Activated naive CD4-positive, alpha-beta T cell treated with Interleukin-2 at 50 U/mL for 16 hours (primary cell): Measurements from ENCODE around the gene C14orf119.

ENCODE experiments used
- DNase-seq: peaks from one replicate; pipeline ENCODE4 v3.0.0-alpha.2; 2020

C14orf119 gene

DNA sequence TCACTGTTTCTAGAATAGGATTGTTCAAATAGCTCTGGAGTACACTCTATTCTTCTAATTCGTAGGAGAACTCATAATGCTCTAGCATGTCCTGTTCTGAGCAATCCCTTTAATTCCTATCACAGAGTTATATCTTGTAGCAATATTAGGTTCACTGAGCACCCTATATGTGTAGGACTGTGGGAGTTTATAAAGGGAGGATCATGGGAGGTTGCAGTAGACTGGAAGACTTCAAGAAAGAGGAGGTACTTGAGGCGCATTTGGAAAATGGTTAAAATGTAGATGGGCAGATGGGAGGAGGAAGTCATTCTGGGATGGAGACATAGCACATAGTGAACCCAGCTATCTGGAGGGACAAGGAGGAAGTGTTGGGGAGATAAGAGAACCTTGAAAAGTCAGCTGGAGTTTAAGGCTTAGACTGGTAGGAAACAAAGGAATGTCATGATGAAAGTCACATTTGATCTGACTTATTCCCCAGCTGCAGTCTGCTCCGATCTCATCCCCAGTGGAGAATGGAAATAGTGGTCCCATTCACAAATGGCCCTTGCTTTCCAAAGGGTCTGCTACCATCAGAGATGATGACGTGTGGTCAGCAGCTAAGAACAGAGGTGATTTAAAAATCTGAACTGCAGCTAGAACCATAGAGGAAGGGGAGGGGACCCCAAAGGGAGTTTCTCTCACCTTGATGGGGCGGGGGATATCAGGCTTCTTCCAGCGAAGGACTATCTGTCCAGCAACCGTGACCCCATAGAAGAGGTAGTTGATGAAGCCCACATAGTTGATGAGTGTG lies 33.9 kb downstream of the C14orf119 start:
- DNase-seq: no peak

DNA sequence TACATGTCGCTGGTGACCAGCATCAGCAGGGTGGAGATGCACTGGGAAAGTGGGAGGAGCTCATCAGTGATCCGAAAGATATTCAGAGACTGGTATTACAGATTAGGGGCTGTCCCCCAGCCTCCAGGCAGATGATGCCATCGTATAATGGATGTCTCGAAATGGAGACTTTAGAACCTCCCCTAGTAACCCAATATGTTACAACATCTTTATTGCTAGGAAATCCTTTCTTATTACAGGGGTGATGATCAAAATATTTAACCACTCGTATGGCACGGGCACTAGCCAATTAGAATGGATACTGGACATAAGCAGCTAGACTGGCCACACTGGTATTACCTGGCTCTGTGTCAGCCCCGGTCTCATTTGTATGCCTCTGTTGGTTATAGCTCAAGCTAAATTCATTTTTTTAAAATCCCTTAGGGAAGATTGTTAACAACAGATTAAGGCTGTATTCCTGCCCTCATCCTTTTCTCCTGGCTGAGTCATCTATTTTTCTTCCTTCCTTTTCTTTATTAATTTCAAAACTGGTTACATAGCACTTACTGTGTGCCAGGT lies 34.5 kb downstream of the C14orf119 start:
- DNase-seq: no peak

DNA sequence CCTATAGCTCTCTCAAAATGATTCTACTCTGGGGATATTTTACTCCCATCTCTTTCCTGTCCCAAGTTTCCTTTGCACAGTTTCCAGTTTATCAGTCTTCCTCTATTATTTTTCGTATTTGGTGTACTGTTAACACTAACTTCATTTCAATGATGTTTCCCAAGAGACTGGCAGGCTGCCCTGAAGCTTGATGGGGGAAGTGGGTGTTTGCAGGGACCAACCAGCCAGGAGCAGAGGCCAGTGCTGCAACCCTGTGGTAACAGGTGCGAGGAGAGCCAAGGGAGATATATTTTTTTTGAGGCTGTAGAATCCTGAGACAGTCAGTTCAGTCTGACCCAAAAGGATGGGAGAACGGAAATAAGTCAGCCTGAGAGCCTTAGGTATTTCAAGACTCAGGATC lies 35.6 kb downstream of the C14orf119 start:
- DNase-seq: no peak

DNA sequence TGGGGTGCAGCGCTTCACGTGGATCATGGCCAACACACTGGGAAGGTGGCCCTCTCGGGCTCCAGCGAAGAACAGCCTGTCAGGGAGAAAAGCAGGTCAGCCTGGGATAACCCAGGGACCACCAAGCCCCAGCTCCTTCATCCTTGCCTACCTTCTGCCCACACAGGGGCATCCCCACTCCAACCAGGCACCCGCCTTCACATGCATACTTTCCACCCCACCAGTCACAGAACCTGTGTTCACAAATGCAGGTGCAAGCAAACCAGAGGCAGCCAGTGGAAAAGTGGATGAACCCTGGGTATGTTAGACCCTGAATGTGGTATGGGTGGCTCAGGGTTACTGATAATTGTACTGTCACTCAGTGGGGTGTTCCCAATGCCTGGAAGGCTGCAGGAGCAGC lies 36.2 kb downstream of the C14orf119 start:
- DNase-seq: no peak

DNA sequence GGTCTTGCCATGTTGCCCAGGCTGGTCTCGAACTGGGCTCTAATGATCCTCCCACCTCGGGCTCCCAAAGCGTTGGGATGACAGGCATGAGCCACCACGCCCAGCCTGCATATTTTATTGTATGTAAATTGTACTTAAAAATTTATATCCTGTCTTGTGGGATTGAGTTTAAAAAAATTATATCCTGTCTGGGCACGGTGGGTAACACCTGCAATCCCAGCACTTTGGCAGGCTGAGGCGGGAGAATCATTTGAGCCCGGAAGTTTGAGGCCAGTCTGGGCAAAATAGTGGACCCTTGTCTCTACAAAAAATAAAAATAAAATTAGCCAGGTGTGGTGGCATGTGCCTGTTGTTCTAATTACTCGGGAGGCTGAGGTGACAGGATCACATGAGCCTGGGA lies 37.7 kb downstream of the C14orf119 start:
- no peak for DNase-seq

DNA sequence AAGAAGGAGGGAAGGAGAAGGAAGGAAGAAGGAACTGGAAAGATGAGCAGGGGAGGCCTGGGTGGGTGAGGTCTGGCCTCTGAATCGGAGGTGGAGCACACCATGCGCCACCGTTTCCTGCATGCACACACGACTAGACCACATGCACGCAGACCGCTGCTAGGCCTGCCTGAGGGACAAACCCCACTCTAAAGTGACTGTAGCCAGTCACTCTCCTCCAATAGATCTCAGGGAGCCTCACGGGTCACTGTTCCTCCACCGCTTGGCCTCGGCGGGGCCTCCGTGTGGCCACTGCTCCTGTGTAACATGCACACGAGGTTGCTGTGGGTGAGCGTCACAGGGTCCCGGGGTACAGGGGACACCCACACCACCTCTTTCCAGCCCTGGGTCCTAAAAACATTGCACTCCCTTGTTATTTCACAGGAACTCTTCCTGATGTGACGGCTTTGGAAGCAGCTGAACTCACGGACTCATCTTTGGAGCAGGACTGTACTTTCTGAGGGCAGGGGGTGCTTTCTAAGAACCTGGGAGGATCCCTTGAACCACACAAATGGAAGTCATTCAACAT lies 41.3 kb downstream of the C14orf119 start:
- no peak for DNase-seq

DNA sequence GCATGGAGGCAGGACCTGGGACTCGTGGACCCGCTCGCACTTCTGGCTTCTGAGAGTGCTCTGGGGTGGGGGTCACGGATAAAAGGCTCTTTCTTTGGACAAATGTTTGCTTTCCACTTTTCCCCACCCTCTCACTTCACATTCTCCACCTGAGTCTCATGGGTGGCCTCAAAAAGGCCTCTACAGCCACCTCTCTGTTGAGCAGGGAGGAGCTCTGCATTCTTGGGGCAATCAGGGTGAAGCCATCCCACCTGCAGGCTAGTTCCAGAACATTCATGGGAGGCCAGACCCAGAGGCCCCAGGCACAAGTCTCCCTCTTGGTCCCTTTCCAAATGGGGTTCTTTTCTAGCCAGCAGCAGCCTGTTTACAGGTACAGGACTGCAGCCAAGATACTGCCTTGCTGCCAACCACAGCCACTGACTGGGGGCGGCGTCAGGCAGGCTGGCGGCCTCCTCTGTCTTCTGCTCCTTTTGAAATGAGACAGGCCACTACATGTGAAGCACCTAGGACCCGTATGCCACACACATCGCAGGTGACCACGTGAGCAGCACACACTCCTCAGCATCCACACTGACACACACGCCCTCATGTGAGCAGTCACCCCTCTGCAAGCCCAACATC lies 42.0 kb downstream of the C14orf119 start:
- no peak for DNase-seq

DNA sequence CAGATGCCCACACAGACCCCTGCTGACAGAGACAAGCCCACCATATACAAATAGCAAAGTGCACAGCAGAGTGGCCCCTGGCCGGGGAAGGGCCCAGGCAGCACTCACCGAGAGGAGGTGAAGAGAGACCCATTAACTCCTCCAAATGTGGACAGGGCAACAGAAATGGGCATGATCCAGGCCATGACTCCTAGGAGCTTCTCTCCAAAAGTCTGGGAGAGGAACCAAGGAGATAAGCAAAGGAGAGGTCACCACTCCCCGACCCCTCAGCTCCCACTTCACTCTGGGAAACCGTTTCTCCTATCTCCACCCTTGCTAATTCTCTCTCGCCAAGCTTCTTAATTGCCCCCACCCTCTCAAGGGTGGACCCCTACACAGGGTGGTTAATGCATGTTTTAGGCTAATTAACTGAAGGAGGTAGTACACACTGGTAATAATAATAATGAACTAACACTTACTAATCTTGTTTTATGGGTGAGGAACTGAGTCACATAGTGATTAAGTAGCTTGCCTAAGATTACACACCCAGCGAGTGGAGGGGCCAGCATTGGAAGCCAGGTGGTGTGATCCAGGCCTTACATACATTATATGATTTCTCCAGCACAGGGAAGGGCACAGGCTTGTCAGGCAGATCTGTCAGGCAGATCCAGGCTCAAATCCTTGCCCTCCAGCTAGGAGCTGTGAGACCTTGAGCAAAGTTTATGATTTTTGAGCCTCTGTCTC lies 42.7 kb downstream of the C14orf119 start:
- no peak for DNase-seq

DNA sequence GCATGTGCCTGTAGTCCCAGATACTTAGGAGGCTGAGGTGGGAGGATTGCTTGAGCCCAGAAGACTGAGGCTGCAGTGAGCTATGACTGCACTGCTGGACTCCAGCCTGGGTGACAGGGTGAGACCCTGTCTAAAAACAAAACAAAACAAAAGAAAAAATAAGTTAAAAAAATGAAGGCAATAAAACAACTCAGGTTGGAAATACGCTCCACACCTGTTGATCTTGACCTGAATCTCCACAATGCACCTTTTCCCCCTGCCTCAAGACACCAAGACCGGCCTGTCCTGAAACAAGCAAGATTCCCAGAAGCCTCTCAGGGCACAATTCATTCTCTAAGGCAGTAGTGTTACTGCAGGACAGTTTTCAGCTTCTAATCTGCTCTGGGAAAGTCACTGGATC lies 44.6 kb downstream of the C14orf119 start:
- no peak for DNase-seq

DNA sequence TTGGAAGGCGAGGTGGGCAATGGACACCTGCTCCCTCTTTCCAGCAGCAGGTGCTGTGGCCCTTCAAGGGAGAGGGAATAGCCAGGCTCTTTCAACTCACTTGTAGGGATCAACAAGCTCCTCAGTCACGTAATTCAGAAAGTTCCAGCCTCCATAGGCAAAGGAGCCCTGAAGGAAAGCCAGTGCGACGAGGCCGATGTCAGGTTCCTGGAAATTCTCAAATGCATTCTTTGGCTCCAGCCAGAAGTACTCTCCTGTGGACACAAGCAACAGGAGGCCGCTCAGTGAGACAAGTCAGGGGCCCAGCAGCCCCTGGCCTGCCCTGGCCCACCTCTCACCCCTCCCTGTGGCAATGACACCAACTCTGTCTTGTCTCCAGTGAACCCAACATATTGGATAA lies 45.1 kb downstream of the C14orf119 start:
- no peak for DNase-seq

DNA sequence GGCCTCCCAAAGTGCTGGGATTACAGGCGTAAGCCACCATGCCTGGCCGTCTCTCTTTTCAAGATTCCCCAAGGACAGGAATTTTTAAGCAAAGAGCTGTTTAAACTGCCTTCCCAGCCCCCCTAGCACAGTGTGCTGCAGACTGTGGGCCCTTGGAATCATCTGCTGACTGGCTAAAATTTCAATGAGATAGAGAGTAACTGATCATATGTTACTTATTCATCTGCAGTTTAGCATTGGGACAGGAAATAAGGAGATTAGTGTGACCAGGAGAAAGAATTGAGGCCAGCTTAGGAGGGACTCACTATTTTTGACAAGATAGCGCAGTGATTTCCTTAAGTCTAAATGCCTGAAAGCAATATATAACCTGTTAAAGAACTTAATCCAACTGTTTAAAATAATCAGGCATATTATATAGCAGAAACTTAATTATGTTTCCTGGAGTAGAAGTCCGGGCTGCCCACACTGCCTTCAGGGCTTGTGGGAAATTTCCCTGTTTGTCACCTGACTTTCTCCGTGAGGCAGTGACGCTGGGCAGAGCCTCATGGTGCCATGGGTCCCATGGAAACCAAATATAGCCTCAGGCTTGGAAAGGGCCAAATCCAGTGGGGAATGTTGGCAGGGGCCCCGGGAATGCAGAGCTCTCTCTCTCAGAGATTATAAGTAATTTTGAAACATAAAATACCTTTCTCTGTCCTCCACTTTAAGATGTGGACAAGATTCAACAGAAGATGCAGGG lies 46.6 kb downstream of the C14orf119 start:
- no peak for DNase-seq

DNA sequence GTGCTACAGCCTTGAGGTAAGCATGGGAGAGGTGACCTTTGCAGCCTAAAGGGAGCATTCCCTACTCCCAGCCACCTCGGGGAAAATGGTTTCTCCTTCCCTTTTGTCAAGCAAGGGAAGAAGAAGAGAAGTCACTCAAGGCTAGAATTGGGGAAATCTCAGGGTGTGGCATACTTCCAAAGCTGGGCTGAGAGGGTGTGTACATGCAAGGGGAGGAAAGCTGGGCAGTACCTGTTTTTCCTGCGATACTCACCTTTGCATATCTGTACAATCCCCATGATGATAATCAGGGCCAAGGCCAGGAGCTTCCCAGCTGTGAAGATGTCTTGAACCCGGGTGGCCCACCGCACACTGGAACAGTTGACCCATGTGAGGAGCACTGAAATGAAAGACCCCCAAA lies 47.5 kb downstream of the C14orf119 start:
- DNase-seq: no peak

DNA sequence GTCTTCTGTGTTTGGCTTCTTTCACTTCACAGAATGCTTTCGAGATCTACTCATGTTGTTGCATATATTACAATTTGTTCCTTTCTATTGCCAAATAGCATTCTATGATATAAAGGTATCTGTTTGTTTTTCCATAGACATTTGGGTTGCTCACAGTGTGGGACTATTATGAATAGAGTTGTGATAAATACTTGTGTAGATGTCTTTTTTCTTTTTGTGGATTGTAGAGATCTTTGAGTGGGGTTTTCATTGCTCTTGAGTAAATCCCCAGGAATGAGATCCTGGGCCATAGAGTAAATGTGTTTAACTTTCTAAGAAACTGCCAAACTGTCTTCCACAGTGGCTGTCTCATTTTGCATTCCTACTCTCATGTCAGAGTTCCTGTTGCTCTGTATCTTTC lies 48.6 kb downstream of the C14orf119 start:
- DNase-seq: no peak

DNA sequence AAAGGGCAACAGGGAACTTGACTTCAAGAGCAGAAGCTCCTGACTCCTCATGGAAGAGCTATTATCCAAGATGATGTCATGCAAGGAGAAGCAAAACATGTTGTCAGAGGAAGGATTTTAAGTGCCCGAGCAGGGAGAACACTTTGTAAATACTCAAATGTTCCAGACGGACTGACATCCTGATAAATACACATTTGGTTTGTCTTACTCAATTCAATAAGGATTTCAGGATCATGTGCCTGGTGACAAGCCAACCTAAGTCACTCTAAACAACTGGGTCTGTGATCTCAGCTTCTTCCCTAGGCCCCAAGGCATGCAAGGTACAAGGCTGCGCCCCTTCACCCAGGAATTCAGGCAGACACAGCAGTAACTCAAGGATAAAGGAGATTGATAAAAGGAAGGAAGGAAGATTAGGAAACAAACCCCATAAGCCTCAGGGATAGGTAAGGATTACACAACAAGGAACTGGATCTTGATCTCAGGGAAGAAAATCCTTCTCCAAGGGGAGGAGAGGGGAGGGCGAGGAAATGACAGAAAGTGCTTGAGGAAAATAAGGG lies 50.6 kb downstream of the C14orf119 start:
- DNase-seq: no peak

DNA sequence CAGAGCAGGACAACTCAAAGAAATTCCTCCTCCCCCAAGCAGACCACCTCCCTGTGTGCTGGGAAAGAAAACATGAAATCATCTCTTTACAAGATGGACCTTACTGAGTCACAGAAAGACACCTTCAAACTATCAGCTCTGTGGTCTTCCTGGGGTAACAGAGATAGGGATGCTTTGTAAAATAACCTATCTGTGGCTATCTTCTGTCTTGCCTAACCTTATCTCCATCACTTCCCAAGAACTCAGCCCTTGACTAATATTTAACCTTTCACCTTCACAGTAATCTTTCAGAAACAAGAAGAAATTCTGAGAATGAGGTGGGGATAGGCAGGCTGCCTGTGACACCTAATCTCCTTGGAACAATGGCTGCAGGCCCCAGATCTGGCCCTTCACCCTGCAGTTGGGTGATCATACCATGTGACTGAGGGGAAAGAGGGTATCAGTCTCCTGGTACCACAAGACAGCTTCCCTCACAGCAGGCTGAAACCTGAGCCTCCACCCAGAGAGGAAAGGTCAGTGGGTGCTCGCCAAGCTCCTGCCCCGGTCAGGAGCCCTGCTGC lies 51.1 kb downstream of the C14orf119 start:
- no peak for DNase-seq

DNA sequence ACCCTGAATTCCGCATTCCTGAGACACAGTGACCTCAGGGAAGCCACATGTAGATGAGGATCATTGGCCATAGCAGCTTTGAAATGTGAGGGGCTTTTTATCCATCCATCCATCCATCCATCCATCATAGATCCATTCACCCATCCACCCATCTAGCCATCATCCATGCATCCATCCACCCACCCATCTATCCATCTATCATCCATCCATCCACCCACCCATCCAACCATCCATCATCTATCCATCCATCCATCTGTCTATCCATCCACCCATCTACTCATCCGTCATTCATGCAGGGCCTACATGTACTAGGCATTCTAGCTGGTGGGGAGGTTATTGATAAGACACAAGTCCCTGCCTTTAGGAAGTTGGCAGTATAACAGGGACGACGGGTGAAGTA lies 51.7 kb downstream of the C14orf119 start:
- no peak for DNase-seq

DNA sequence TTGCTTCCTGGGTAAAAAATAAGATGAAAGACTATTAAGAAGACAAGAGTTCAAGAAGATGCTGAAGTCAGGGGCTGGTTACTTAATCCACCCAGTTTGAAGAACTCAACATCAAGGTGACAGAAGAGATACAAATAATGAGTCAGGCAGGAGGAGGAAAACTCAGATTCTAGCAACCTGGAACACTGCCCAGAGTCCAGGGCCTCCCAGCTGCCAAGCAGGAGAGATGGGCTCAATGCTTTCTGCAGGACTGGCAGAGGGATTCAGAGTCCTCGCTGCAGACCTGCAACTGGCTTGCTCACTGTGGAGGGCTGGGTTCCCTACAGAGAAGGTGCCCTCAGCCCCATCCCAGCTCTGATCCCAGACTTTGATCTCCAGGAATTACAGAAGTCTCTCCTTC lies 52.4 kb downstream of the C14orf119 start:
- no peak for DNase-seq

DNA sequence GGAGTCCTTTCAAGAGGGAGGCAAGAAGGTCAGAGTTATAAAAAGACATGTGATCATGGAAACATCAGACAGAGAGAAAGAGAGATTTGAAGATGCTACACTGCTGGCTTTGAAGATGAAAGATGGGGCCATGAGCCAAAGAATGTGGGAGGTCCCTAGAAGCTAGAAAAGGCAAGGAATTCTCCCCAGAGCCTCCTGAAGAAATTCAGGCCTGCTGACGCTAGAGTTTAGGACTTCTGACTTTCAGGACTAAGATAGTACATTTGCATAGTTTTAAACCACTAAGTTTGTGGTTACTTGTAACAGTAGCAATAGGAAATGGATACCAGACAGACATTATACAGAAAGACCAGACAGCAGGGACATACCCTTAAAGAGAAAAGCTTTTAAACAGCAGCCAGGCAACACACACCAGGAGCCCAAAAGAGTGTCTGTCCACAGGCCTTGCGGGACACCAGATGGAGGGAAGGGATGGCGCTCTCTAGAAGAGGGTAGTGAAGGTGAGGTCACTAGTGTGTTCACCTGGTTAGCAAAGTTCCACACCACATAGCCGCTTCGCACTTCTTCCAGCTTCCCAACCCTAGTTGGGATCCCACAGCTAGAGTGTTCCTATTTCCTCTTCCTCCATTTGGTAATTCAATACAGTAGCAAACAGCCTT lies 53.4 kb downstream of the C14orf119 start:
- no peak for DNase-seq

DNA sequence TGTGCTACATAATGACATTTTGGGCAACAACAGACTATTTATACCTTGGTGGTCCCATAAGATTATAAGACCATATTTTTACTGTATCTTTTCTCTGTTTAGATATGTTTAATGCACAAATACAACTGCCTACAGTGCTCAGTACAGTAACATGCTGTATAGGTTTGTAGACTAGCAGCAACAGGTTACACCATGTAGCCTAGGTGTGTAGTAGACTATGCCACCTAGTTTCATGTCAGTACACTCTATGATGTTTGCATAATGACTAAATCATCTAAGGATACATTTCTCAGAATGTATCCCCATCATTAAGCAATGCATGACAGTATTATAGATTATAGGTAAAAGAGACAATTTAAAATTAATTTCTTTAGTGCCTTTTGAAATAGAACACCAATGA lies 54.4 kb downstream of the C14orf119 start:
- no peak for DNase-seq
